ES-I3 (cell line): ENCODE data around the gene CYYR1.

Source experiments
- H3K36me3 ChIP-seq: 2 replicates; pipeline ENCODE4 v1.6.1; 2013; ENCODE audit warnings: mild to moderate bottlenecking, low read length, control low read depth, moderate library complexity; ENCODE audit not compliant: insufficient read depth
- H3K4me1 ChIP-seq: 2 replicates; pipeline ENCODE4 v1.6.1; 2013; ENCODE audit warnings: mild to moderate bottlenecking, control low read depth, low read length; ENCODE audit not compliant: insufficient read depth
- H3K9ac ChIP-seq: 2 replicates; pipeline ENCODE4 v1.6.1; 2013; ENCODE audit warnings: low read depth, mild to moderate bottlenecking, low read length, moderate library complexity
- H3K9me3 ChIP-seq: 2 replicates; pipeline ENCODE4 v1.6.1; 2013; ENCODE audit warnings: mild to moderate bottlenecking, low read length, moderate library complexity; ENCODE audit not compliant: control insufficient read depth, insufficient read depth

The CYYR1 gene

GRCh38 chr21:26534517-26534916, 38.6 kb downstream of the CYYR1 start:
- Histone ChIP-seq H3K36me3 (no peaks in the 10 kb centered on the region; the same call in none of the 2 replicates), H3K9me3 (0 out of 2 replicates have a peak, but pooled peaks cover 3% of the 10 kb centered on the region), H3K4me1 (0 out of 2 replicates have a peak, but pooled peaks cover 5% of the 10 kb centered on the region), H3K9ac (no peak overlapping the region)

DNA sequence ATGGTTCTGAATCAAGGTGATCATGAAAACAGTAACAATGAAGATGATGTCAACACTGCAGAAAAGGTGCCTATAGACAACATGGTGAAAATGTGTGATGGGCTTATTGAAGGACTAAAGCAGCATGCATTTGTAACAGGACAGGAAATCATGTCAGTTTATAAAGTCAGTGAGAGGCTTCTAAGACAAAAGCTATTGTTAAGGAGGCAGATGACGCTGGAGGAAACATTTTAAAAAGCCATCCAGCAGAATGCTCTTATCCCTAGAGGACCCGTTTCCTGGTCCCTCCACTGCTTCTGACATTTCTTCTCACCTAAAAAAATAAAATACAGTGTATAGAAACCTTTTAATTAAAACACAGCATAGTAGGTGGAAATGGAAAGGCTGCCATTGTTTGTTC, 40.9 kb downstream of the CYYR1 start:
- H3K9ac ChIP-seq = no peak overlapping the region
- H3K36me3 ChIP-seq = no peaks in the 10 kb centered on the region; the same call in none of the 2 replicates
- no peaks in the 10 kb centered on the region for H3K9me3 ChIP-seq

GRCh38 chr21:26529526-26529925, 43.6 kb downstream of the CYYR1 start:
- Histone ChIP-seq H3K9me3 (no peaks in the 10 kb centered on the region), H3K36me3 (no peaks in the 10 kb centered on the region; the same call in 1 of the 2 replicates), H3K9ac (no peak overlapping the region)

More for the DNA sequence above, 40.9 kb downstream of the CYYR1 start:
- 0 out of 2 replicates have a peak, but pooled peaks cover 5% of the 10 kb centered on the region for H3K4me1 ChIP-seq

GRCh38 chr21:26528882-26529281, 44.2 kb downstream of the CYYR1 start:
- H3K9me3 ChIP-seq = no peaks in the 10 kb centered on the region
- no peaks in the 10 kb centered on the region; the same call in 1 of the 2 replicates for H3K36me3 ChIP-seq
- 0 out of 2 replicates have a peak, but pooled peaks cover 5% of the 10 kb centered on the region for H3K4me1 ChIP-seq
- no peak overlapping the region for H3K9ac ChIP-seq

More at GRCh38 chr21:26529526-26529925, 43.6 kb downstream of the CYYR1 start:
- H3K4me1 ChIP-seq = 0 out of 2 replicates have a peak, but pooled peaks cover 5% of the 10 kb centered on the region

DNA sequence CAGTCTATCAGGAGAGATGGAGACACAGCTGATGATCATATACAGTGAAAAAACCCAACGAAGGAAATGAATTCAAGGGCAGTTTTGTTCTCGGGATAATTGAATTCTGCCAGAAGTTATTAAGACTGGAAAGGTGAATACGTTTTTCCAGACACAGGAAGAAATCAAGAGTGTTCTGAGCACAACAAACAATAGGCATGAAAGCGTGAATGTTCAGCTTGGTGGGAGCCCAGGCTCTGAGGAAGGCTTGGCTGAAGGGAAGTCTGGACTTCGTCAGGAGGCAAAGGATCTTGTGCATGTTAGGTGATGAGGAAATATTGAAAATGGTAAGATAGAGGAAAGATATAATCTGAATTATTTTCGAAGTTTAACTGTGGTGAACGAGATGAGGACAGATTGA, 50.4 kb downstream of the CYYR1 start:
- H3K9me3 ChIP-seq = no peaks in the 10 kb centered on the region

GRCh38 chr21:26519142-26519541, 53.9 kb downstream of the CYYR1 start:
- no peaks in the 10 kb centered on the region for H3K4me1 ChIP-seq
- no peaks in the 10 kb centered on the region for H3K9me3 ChIP-seq
- no peak overlapping the region for H3K9ac ChIP-seq
- H3K36me3 ChIP-seq = no peaks in the 10 kb centered on the region

More for the DNA sequence above, 50.4 kb downstream of the CYYR1 start:
- Histone ChIP-seq H3K4me1 (no peaks in the 10 kb centered on the region), H3K9ac (no peak overlapping the region), H3K36me3 (no peaks in the 10 kb centered on the region)

GRCh38 chr21:26515257-26515656, 57.8 kb downstream of the CYYR1 start:
- Histone ChIP-seq H3K4me1 (peaks cover 9% of the 10 kb centered on the region), H3K36me3 (no peaks in the 10 kb centered on the region), H3K9me3 (no peaks in the 10 kb centered on the region), H3K9ac (no peak overlapping the region)

DNA sequence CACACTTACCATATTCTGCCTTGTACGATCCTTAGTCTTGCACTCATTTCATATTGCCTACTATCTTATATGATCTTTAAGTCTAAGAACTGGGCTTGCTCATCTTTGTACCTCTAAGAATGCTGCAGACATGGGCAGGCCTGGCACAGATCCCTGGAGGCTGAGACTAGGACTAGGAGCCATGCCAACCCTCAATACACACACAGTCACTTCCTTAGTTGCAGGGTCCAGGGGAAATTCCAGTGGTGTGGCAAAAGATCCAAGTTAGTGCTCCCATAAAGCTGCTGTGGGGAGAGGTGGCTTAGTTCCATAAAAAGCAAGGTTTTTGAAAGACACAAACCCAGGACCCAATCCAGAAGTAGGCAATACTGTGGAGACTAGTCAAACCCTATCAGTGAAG, 59.9 kb downstream of the CYYR1 start:
- Histone ChIP-seq H3K36me3 (no peaks in the 10 kb centered on the region), H3K9me3 (no peaks in the 10 kb centered on the region), H3K9ac (no peak overlapping the region), H3K4me1 (peaks cover 9% of the 10 kb centered on the region)

DNA sequence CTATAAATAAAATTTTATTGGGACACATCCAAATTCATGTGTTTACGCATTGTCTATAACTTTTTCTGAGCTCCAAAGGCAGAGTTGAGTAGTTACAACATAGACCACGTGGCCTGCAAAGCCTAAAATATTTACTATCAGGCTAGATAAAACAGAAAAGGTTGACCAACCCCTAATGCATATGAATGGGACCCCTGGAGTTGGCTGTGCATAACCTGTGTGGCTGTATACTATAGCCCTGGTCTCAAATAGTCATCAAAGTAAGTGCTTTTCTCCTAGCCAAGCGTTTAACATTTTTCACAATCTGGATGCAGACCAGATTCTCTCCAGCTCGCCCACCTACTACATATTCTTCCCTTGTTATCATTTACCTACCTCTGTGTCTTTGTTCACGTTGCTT, 60.4 kb downstream of the CYYR1 start:
- no peak overlapping the region for H3K9ac ChIP-seq
- H3K36me3 ChIP-seq = no peaks in the 10 kb centered on the region
- peaks cover 9% of the 10 kb centered on the region for H3K4me1 ChIP-seq
- no peaks in the 10 kb centered on the region for H3K9me3 ChIP-seq

DNA sequence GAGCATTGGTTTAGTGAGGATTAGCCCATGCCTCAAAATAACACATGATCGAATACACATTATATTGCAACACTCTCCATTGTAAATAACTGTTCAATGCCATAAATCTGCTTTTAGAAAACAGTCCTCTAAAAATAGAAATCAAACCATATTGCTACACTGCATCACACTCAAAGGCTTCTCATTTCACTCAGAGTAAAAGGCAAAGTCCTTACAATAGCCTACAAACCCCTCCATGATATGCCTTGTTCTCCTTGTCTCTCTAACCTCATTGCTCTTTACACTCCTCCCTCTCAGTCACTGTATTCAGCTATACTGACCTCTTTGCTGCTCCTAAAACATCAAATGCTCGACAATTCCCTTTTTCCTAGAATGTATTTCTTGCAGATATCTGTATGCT, 64.2 kb downstream of the CYYR1 start:
- peaks cover 9% of the 10 kb centered on the region for H3K4me1 ChIP-seq
- no peaks in the 10 kb centered on the region for H3K9me3 ChIP-seq
- no peak overlapping the region for H3K9ac ChIP-seq
- no peaks in the 10 kb centered on the region for H3K36me3 ChIP-seq

DNA sequence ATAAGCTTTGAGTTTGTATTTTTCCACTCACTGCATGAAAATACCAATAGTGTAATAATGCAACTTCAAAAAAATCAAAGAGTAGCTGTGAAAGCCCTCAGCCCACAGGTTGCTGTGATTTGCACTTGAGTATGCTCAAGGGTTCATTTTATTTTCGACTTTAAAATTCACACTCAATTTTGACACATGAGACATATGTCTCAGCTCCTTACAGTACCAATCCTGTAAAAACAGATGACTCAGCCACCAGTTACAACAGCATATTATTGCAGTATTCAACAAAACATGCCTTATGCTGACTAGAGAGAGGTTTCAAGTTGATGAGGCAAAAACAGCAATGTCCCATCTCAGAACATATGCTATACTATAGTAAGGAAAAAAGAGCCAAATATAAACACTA, 66.1 kb downstream of the CYYR1 start:
- H3K4me1 ChIP-seq = no peaks in the 10 kb centered on the region
- no peaks in the 10 kb centered on the region for H3K9me3 ChIP-seq
- no peak overlapping the region for H3K9ac ChIP-seq
- no peaks in the 10 kb centered on the region for H3K36me3 ChIP-seq

GRCh38 chr21:26505211-26505610, 67.9 kb downstream of the CYYR1 start:
- no peaks in the 10 kb centered on the region for H3K9me3 ChIP-seq
- H3K9ac ChIP-seq = no peak overlapping the region
- no peaks in the 10 kb centered on the region for H3K36me3 ChIP-seq
- H3K4me1 ChIP-seq = no peaks in the 10 kb centered on the region

- H3K36me3 ChIP-seq = no peaks in the 10 kb centered on the region
- H3K9me3 ChIP-seq = no peaks in the 10 kb centered on the region; the same call in 1 of the 2 replicates
- no peak overlapping the region for H3K9ac ChIP-seq
- H3K4me1 ChIP-seq = no peaks in the 10 kb centered on the region
Measured at GRCh38 chr21:26503414-26503813, 69.7 kb downstream of the CYYR1 start.

GRCh38 chr21:26501495-26502021, 71.5 kb downstream of the CYYR1 start:
- Histone ChIP-seq H3K9me3 (no peaks in the 10 kb centered on the region; the same call in none of the 2 replicates), H3K36me3 (no peaks in the 10 kb centered on the region), H3K4me1 (no peaks in the 10 kb centered on the region), H3K9ac (no peak overlapping the region)

DNA sequence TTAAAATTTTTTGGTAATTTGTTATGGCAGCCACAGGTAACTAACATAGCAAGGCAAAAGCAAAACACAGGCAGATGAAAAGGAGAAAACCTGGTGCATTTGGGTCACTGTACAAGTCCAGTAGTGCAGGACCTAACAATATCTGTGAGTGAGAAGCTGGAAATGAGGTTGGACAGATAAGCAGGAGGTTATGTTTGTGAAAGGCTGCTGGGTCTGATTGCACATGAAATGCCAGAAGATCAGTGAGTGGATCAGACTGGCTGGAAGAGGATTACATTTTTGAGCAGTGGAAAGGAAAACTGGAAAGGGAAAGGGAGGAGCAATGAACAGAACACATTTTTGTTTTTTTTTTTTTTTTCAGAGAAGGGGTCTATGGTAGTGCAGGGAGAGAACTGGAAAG, 73.6 kb downstream of the CYYR1 start:
- H3K9ac ChIP-seq = no peak overlapping the region
- H3K36me3 ChIP-seq = no peaks in the 10 kb centered on the region
- no peaks in the 10 kb centered on the region; the same call in none of the 2 replicates for H3K9me3 ChIP-seq
- no peaks in the 10 kb centered on the region for H3K4me1 ChIP-seq
